HG03520 (cell line): ENCODE results near the gene GRIK4.

Experiments
- ATAC-seq: cut with Tn5 transposase; IDR thresholded peaks from one replicate; pipeline ENCODE4 v1.9.1; 2021; ENCODE audit warnings: mild to moderate bottlenecking, moderate library complexity; ENCODE audit not compliant: unreplicated experiment

GRIK4 gene

GRCh38 chr11:120547316-120547715, 35.8 kb downstream of the GRIK4 start:
- no peak for ATAC-seq

- ATAC-seq = no peak
Measured at GRCh38 chr11:120547811-120548681, 36.5 kb downstream of the GRIK4 start.

GRCh38 chr11:120548682-120549209, 37.2 kb downstream of the GRIK4 start:
- no peak for ATAC-seq

- no peak for ATAC-seq
Measured at GRCh38 chr11:120549346-120549745, 37.8 kb downstream of the GRIK4 start.

- ATAC-seq = no peak
Measured at GRCh38 chr11:120550007-120550406, 38.5 kb downstream of the GRIK4 start.

DNA sequence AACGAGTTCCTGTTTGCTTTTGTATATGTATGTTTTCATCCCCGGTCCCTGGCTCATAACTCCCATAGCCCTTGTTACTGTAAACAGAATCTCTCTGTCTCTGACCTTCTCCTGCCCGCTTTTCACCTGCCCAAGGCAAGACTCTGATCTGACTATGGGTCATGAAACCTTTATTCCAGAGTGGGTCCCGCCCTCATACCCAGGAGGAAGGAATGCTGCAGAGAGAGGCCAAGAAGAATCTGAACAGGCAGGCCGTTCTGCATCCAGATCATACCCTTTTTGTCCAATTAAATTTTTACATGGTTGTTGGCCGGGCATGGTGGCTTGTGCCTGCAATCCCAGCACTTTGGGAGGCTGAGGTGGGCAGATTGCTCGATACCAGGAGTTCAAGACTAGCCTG, 39.6 kb downstream of the GRIK4 start:
- no peak for ATAC-seq

DNA sequence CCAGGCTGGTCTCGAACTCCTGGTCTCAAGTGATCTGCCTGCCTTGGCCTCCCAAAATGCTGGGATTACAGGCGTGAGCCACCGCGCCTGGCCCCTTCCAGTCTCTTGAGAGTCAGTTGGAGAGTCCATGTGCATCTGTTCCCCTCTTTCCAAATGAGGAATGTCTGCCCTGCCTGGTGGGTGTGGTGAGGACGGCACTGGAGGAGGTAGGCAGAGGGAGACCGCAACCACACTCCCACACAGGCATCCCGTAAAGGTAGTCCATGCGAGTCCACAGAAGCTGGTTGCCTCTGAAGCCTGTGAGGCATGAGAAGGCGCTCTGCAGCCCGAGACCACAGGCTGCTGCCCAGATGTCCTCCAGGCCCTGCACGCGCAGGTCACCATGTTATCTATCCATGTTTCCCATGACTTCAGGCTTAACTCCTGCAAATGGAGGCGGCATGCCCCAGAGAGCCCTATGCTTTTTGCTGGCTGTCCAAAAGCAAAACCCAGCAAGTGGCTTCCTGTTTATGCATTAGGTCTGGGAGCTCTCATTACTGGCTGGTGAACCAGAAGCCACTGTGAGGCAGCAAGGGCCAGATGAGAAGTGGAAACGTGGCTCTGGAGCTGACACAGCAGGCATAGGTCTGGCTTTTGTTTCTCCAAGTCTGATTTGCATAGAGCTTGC, 43.4 kb downstream of the GRIK4 start:
- no peak for ATAC-seq

- no peak for ATAC-seq
Measured at GRCh38 chr11:120555433-120555773, 43.9 kb downstream of the GRIK4 start.

GRCh38 chr11:120556797-120557196, 45.2 kb downstream of the GRIK4 start:
- ATAC-seq = no peak

- no peak for ATAC-seq
Measured at GRCh38 chr11:120558744-120559431, 47.3 kb downstream of the GRIK4 start.

DNA sequence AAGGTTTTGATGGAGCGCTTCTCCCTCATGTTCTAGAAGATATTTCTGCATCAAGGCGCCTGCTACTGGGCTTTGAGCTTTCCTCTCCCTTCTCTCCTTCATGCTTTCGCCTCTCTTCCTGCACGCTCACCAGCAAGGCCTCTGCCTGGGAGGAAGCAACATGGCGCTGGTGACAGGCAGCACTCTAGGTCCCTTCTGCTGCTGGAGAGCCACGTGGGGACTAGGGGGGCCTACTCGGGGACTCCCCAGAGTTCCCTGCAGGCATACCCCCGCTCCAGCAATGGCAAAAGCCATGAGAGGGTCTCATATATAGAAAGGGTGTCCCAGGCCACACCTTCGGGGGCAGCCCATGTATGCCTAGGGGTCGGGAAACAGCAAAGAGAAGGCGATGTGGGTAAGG, 49.7 kb downstream of the GRIK4 start:
- ATAC-seq = no peak

- no peak for ATAC-seq
Measured at GRCh38 chr11:120562806-120563425, 51.4 kb downstream of the GRIK4 start.

- ATAC-seq = no peak
Measured at GRCh38 chr11:120563703-120564572, 52.4 kb downstream of the GRIK4 start.

DNA sequence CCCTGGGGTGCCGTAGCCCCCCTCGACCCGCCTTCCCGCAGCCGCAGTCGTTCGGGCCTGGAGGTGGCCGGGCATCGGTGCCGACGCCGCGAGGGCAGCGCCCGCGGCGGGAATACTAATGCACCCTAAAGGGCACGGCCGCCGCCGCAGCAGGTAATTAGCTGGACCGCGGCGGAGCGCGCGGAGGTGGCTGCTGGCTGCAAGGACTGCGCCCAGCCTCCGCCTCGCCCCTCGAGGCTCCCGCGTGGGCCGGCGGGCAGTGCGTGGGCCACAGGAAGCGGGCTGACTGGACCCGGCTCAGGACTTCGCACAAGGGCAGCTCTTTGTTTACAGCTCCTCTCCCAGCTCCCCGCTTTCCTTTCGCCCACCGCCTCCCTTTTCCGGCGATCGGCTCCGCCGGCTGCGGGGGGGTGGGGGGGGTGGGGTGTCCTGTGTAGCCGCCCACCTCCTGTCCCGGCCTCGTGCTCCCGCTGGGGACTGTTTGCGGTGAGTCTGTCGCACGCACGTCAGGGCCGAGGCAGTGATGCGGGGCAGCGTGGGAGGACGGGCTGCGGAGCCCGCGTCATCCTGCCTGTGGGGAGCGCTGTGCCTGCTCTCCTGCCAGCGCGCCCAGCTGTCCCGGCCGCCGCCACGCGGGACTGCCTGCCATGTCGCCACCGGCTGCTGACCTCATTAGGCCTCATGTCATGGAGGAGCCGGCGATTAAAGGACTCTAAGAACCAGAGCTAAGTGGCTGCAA, 53.2 kb downstream of the GRIK4 start:
- peak; percentile 64 for ATAC-seq

DNA sequence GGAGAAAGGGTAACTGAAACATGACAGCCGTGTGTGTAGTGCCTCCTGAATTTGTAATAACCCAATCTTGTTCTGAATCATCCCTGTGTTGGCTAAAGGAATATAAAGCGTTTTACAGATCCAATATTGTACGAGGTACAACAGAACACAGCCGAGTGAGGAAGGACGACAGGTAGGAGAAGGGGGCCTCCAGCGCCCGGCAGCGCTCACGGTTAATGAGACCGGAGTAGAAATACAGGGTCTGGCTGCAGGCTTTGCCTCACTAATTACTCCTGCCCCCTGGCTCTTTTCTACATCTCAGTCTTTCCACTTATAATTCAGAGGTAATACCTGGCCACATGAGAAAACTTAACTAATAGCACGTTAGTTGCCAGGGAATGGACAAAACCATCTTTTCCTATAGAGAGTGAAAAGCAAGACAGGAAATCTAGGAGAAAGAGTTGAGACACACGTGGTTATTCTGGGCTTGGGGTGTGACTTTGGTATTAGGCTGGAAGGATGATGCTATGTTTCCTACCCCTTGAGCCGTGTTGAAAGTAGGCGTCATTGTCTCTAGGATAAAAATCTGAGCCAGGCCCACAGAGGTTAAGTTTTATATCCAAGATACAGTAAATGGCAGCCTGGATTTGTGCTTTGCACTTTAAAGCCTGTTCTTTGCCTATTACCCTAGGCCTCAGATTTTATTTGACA, 54.1 kb downstream of the GRIK4 start:
- peak; percentile 4 for ATAC-seq

DNA sequence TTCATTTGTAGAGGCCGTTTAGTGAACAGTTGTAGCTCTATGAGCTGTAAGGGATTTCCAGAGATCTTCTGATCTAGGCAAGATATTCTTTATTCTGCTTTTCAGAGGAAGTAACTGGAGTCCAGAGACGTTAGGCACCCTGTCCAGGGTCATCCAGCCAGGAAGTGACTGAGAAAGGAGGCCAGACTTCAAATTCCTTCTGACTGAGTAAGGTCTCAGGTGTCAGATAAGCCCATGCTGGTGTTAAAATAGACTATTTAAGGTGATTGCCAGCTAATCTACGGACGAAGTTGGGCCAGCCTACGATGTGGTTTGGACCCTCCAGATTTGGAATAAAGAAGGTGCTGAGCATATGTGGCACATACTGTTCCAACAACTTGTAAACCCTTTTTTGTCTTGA, 54.6 kb downstream of the GRIK4 start:
- ATAC-seq = no peak

- ATAC-seq = no peak
Measured at GRCh38 chr11:120568572-120569307, 57.2 kb downstream of the GRIK4 start.

- no peak for ATAC-seq
Measured at GRCh38 chr11:120569861-120570260, 58.3 kb downstream of the GRIK4 start.
